HG03520 (cell line): Measurements from ENCODE around the gene CARD16.
A peak's percentile ranks its signal among the peaks of the same experiment; 100 is the strongest.
"Not testable (repeated sequence)": the region's sequence is repeated elsewhere in the genome, so short reads cannot be mapped to it uniquely, and the experiment has no call there.

Source experiments
- ATAC-seq: cut with Tn5 transposase; IDR thresholded peaks from one replicate; pipeline ENCODE4 v1.9.1; 2021; ENCODE audit warnings: mild to moderate bottlenecking, moderate library complexity; ENCODE audit not compliant: unreplicated experiment

Gene CARD16

GRCh38 chr11:105051559-105051958 is 6.4 kb upstream of the CARD16 start:
- no peak for ATAC-seq

- no peak for ATAC-seq
Observed at GRCh38 chr11:105049481-105049880, 4.3 kb upstream of the CARD16 start.

- ATAC-seq = no peak
Observed at GRCh38 chr11:105046898-105047579, 1.9 kb upstream of the CARD16 start.

GRCh38 chr11:105045676-105046296 is 651 bp upstream of the CARD16 start:
- ATAC-seq = no peak

GRCh38 chr11:105042178-105042577 is 3.0 kb downstream of the CARD16 start:
- ATAC-seq = no peak

GRCh38 chr11:105040703-105041102 is 4.4 kb downstream of the CARD16 start:
- no peak for ATAC-seq

GRCh38 chr11:105034813-105035620 is 10.1 kb downstream of the CARD16 start, which contains the start of gene CASP1:
Gene CASP1, minus strand, starts transcription at chr11:105035144. Its CDS starts 31 bp downstream, at chr11:105035113.
- ATAC-seq = peak; percentile 88

GRCh38 chr11:105034388-105034787 is 10.7 kb downstream of the CARD16 start:
- not testable (repeated sequence) for ATAC-seq

GRCh38 chr11:105033781-105034180 is 11.4 kb downstream of the CARD16 start:
- no peak for ATAC-seq

- no peak for ATAC-seq
Observed at GRCh38 chr11:105033343-105033742, 11.8 kb downstream of the CARD16 start.

- ATAC-seq = no peak
Observed at GRCh38 chr11:105032495-105032894, 12.6 kb downstream of the CARD16 start.

- no peak for ATAC-seq
Observed at GRCh38 chr11:105027678-105028077, 17.5 kb downstream of the CARD16 start.

- ATAC-seq = no peak
Observed at GRCh38 chr11:105024394-105024793, 20.7 kb downstream of the CARD16 start.

- ATAC-seq = no peak
Observed at GRCh38 chr11:105023003-105023402, 22.1 kb downstream of the CARD16 start, which contains the start of gene CASP5. Gene CASP5, minus strand, starts transcription at chr11:105023168. Its CDS starts 32 bp downstream, at chr11:105023136.

- no peak for ATAC-seq
Observed at GRCh38 chr11:105022527-105022926, 22.6 kb downstream of the CARD16 start.

GRCh38 chr11:105007463-105007862 is 37.7 kb downstream of the CARD16 start:
- no peak for ATAC-seq

GRCh38 chr11:105005451-105005845 is 39.7 kb downstream of the CARD16 start:
- no peak for ATAC-seq

GRCh38 chr11:105004021-105004420 is 41.1 kb downstream of the CARD16 start:
- no peak for ATAC-seq

- no peak for ATAC-seq
Observed at GRCh38 chr11:105003151-105003550, 42.0 kb downstream of the CARD16 start.

- peak; percentile 90 for ATAC-seq
Observed at GRCh38 chr11:105000797-105001196, 44.3 kb downstream of the CARD16 start.

GRCh38 chr11:105000167-105000566 is 45.0 kb downstream of the CARD16 start:
- ATAC-seq = no peak

GRCh38 chr11:104999721-105000120 is 45.4 kb downstream of the CARD16 start:
- ATAC-seq = no peak
